Tibial nerve (tissue), 4 donors: ENCODE measurements around the gene XRN2. TPM values are rescaled to one million over a fixed set of nuclear protein-coding genes. Genes with fewer than 3 reads are reported as not detected.

Experiments used
- DNase-seq, 2 donors: peaks; one replicate each; pipeline ENCODE4 v3.0.0-alpha.2; 2019; ENCODE audit warnings: low spot score in 2 of 2
- H3K27ac ChIP-seq, 4 donors: fragments of 200-600 bp; sonication (generic) in 3 of 4; one replicate each; pipeline ENCODE4 v1.5.1; 2017 to 2019; ENCODE audit warnings: mild to moderate bottlenecking in 1 of 4
- H3K27me3 ChIP-seq, 2 donors: fragments of 200-600 bp; sonication (generic) in 1 of 2; one replicate each; pipeline versions ENCODE4 v1.5.1 to v1.6.0; 2017 to 2019
- H3K36me3 ChIP-seq, 3 donors: fragments of 200-600 bp; sonication (generic); one replicate each; pipeline ENCODE4 v1.5.1; 2018 to 2019
- H3K4me1 ChIP-seq, 4 donors: fragments of 200-600 bp; sonication (generic) in 3 of 4; one replicate each; pipeline ENCODE4 v1.5.1; 2017 to 2019
- H3K4me3 ChIP-seq, 4 donors: fragments of 200-600 bp; sonication (generic) in 3 of 4; one replicate each; pipeline ENCODE4 v1.5.1; 2017 to 2019; ENCODE audit warnings: mild to moderate bottlenecking in 1 of 4, moderate library complexity in 1 of 4
- H3K9me3 ChIP-seq, 4 donors: fragments of 200-600 bp; sonication (generic) in 3 of 4; one replicate each; pipeline ENCODE4 v1.5.1; 2017 to 2019
- CTCF ChIP-seq, 5 experiments: fragments of 200-600 bp in 3 of 5; fragments of 450-650 bp in 2 of 5; sonication (generic) in 3 of 5; IDR thresholded peaks; one replicate each; pipeline ENCODE4 v1.5.1; 2016 to 2019; ENCODE audit warnings: antibody characterized with exemption in 5 of 5, mild to moderate bottlenecking in 3 of 5, moderate library complexity in 2 of 5
- EP300 ChIP-seq, 2 donors: sonication (generic); formaldehyde crosslinking; IDR thresholded peaks; one replicate each; pipeline ENCODE4 v1.6.1; 2017; ENCODE audit warnings: antibody characterized with exemption in 2 of 2, mild to moderate bottlenecking in 1 of 2
- POLR2A ChIP-seq, 2 donors: fragments of 450-650 bp; IDR thresholded peaks; one replicate each; pipeline ENCODE4 v1.6.1; 2017; ENCODE audit warnings: antibody characterized with exemption in 2 of 2, mild to moderate bottlenecking in 2 of 2, moderate library complexity in 2 of 2
- WGBS, 2 donors: methylation state at CpG; one replicate each; pipeline ENCODE4 v1.1.5; 2018; 5-methylcytosine and 5-hydroxymethylcytosine counted together
- total RNA-seq, 4 donors: library from RNA; depleted of rRNA; stranded (reverse); fragments of >200 nt; gene quantifications; one replicate each; pipeline ENCODE4 v1.1.0, GENCODE V29; 2016

The XRN2 gene
- total RNA-seq, 4 donors from 2014 or later = 46.1 to 58.2 (median 53.0) TPM

- Histone ChIP-seq H3K4me1 (peaks cover 0 to 51% (median 6%) of the 10 kb centered on the region in 4 donors), H3K36me3 (peaks cover 0 to 20% (median 0%) of the 10 kb centered on the region in 3 donors), H3K27ac (no peak overlapping the region), H3K4me3 (no peak overlapping the region), H3K27me3 (peaks cover 0 to 2% of the 10 kb centered on the region in 2 donors), H3K9me3 (peaks cover 0 to 24% (median 6%) of the 10 kb centered on the region in 4 donors)
- TF ChIP-seq POLR2A (IDR thresholded peaks at IDR 0.05) (no peak), EP300 (IDR thresholded peaks at IDR 0.05) (no peak), CTCF (IDR thresholded peaks at IDR 0.05) (no peak)
- DNase-seq = no peak
- 60 to 68% methylated on average over 3 of the region's 3 CpGs for WGBS, 2 donors
Observed at GRCh38 chr20:21323640-21324039, 20.5 kb downstream of the XRN2 start.

- Histone ChIP-seq H3K9me3 (peaks cover 0 to 24% (median 6%) of the 10 kb centered on the region in 4 donors), H3K27me3 (peaks cover 0 to 2% of the 10 kb centered on the region in 2 donors), H3K4me1 (peaks cover 0 to 49% (median 6%) of the 10 kb centered on the region in 4 donors), H3K36me3 (peaks cover 0 to 22% (median 0%) of the 10 kb centered on the region in 3 donors), H3K27ac (no peak overlapping the region), H3K4me3 (no peak overlapping the region)
- TF ChIP-seq CTCF (IDR thresholded peaks at IDR 0.05) (no peak), POLR2A (IDR thresholded peaks at IDR 0.05) (no peak), EP300 (IDR thresholded peaks at IDR 0.05) (no peak)
- DNase-seq = no peak
- WGBS, 2 donors = 50 to 56% methylated on average over 2 of the region's 2 CpGs
Observed at GRCh38 chr20:21324126-21324525, 21.0 kb downstream of the XRN2 start.

GRCh38 chr20:21325296-21325695, 22.2 kb downstream of the XRN2 start:
- Histone ChIP-seq H3K4me1 (peaks cover 0 to 51% (median 6%) of the 10 kb centered on the region in 4 donors), H3K27ac (no peak overlapping the region), H3K27me3 (peaks cover 0 to 2% of the 10 kb centered on the region in 2 donors), H3K9me3 (peaks cover 0 to 16% (median 4%) of the 10 kb centered on the region in 4 donors), H3K4me3 (no peak overlapping the region), H3K36me3 (peaks cover 0 to 26% (median 0%) of the 10 kb centered on the region in 3 donors)
- TF ChIP-seq CTCF (IDR thresholded peaks at IDR 0.05) (no peak), EP300 (IDR thresholded peaks at IDR 0.05) (no peak), POLR2A (IDR thresholded peaks at IDR 0.05) (no peak)
- DNase-seq = no peak
- WGBS, 2 donors = 80% methylated on average over 1 of the region's 1 CpG

- no peak for DNase-seq
- peaks cover 0 to 9% (median 4%) of the 10 kb centered on the region in 4 donors for H3K9me3 ChIP-seq
- peaks cover 0 to 51% (median 6%) of the 10 kb centered on the region in 4 donors for H3K4me1 ChIP-seq
- peaks cover 0 to 31% (median 0%) of the 10 kb centered on the region in 3 donors for H3K36me3 ChIP-seq
- H3K27ac ChIP-seq = no peak overlapping the region
- no peak for TF ChIP-seq POLR2A (IDR thresholded peaks at IDR 0.05)
- TF ChIP-seq EP300 (IDR thresholded peaks at IDR 0.05) = no peak
- TF ChIP-seq CTCF (IDR thresholded peaks at IDR 0.05) = no peak
- peaks cover 0 to 2% of the 10 kb centered on the region in 2 donors for H3K27me3 ChIP-seq
- H3K4me3 ChIP-seq = no peak overlapping the region
- WGBS, 2 donors = 79 to 81% methylated on average over 1 of the region's 1 CpG
Observed at GRCh38 chr20:21326700-21327099, 23.6 kb downstream of the XRN2 start.

GRCh38 chr20:21336455-21337151, 33.5 kb downstream of the XRN2 start:
- no peaks in the 10 kb centered on the region for H3K9me3 ChIP-seq
- H3K27ac ChIP-seq = no peak overlapping the region
- 90 to 93% methylated on average over 2 of the region's 2 CpGs for WGBS, 2 donors
- no peak overlapping the region for H3K4me3 ChIP-seq
- H3K27me3 ChIP-seq = no peaks in the 10 kb centered on the region
- H3K4me1 ChIP-seq = no peaks in the 10 kb centered on the region
- peaks cover 0 to 96% (median 10%) of the 10 kb centered on the region in 3 donors for H3K36me3 ChIP-seq
- no peak for TF ChIP-seq POLR2A (IDR thresholded peaks at IDR 0.05)
- DNase-seq = no peak
